ENCODE results near the gene RFLNA.

GRCh38 chr12:124338876-124339603, 44.1 kb downstream of the RFLNA start:
- TF ChIP-seq POLR2AphosphoS5 (IDR thresholded peaks at IDR 0.05; ENCODE audit: low read depth, low read length), result no peak
- TF ChIP-seq POLR2A (IDR thresholded peaks at IDR 0.05; ENCODE audit: low read depth, low read length), result no peak
- TF ChIP-seq TAF1 (IDR thresholded peaks at IDR 0.05; ENCODE audit: borderline replicate concordance, low read depth, low read length), result no peak

Data from GM12892 (cell line).